Uterus (tissue), 4 donors: Measurements from ENCODE around the gene LMX1B. TPM values are rescaled to one million over a fixed set of nuclear protein-coding genes. Genes with fewer than 3 reads are reported as not detected.

Source experiments
- DNase-seq, 2 donors: peaks; one replicate each; pipeline ENCODE4 v3.0.0-alpha.2; 2019 to 2020
- H3K27ac ChIP-seq, 2 donors: fragments of 200-600 bp; sonication (generic); 1 replicate in 1 of 2; 2 replicates in 1 of 2; pipeline ENCODE4 v1.5.1; 2016 to 2018
- H3K27me3 ChIP-seq, 2 donors: fragments of 200-600 bp; sonication (generic); one replicate each; pipeline ENCODE4 v1.5.1; 2018 to 2019; ENCODE audit warnings: control low read depth in 1 of 2
- H3K36me3 ChIP-seq, 2 donors: fragments of 200-600 bp; sonication (generic); one replicate each; pipeline ENCODE4 v1.5.1; 2019; ENCODE audit warnings: control low read depth in 1 of 2
- H3K4me1 ChIP-seq, 2 donors: fragments of 200-600 bp; sonication (generic); one replicate each; pipeline ENCODE4 v1.5.1; 2018 to 2019; ENCODE audit warnings: control low read depth in 1 of 2
- H3K4me3 ChIP-seq, 2 donors: fragments of 200-600 bp; sonication (generic); 1 replicate in 1 of 2; 2 replicates in 1 of 2; pipeline ENCODE4 v1.5.1; 2018 to 2019; ENCODE audit warnings: mild to moderate bottlenecking in 1 of 2
- H3K9me3 ChIP-seq, 2 donors: fragments of 200-600 bp; sonication (generic); one replicate each; pipeline ENCODE4 v1.5.1; 2019; ENCODE audit warnings: control low read depth in 1 of 2
- CTCF ChIP-seq, 4 experiments: fragments of 200-600 bp in 2 of 4; fragments of 450-650 bp in 2 of 4; sonication (generic) in 2 of 4; IDR thresholded peaks; one replicate each; pipeline ENCODE4 v1.5.1; 2016 to 2019; ENCODE audit warnings: antibody characterized with exemption in 4 of 4, mild to moderate bottlenecking in 2 of 4, moderate library complexity in 1 of 4
- POLR2A ChIP-seq, 2 donors: fragments of 450-650 bp; IDR thresholded peaks; one replicate each; pipeline ENCODE4 v1.6.1; 2016; ENCODE audit warnings: antibody characterized with exemption in 2 of 2, mild to moderate bottlenecking in 1 of 2, moderate library complexity in 1 of 2
- intact Hi-C: fragments of 100-400 bp; cut with DNase I; formaldehyde crosslinking; loops from one replicate; pipeline ENCODE4 v1.15.1; 2023; ENCODE audit warnings: low total_unique reads
- total RNA-seq, 4 donors: library from RNA; depleted of rRNA in 3 of 4; stranded (reverse); fragments of >200 nt in 3 of 4; gene quantifications; one replicate each; pipeline versions ENCODE4 v1.1.0 to v1.2.4, GENCODE V29; 2014 to 2023
- donor health status: DM: yes; HTN: yes; CAD: no.

Gene LMX1B
- total RNA-seq, 4 donors from 2014 or later: not detected

GRCh38 chr9:126591922-126592321 is 21.8 kb upstream of the LMX1B start:
- no peak for DNase-seq
- Histone ChIP-seq H3K27ac (no peak overlapping the region), H3K36me3 (no peaks in the 10 kb centered on the region), H3K4me1 (no peaks in the 10 kb centered on the region), H3K9me3 (no peaks in the 10 kb centered on the region), H3K27me3 (peaks cover 0 to 4% of the 10 kb centered on the region in 2 donors), H3K4me3 (no peak overlapping the region)
- TF ChIP-seq POLR2A (IDR thresholded peaks at IDR 0.05): no peak
- no peak for TF ChIP-seq CTCF (IDR thresholded peaks at IDR 0.05)
- intact Hi-C loops: no loop called here

- H3K4me1 ChIP-seq: no peaks in the 10 kb centered on the region
- H3K36me3 ChIP-seq: no peaks in the 10 kb centered on the region
- intact Hi-C loops: no loop called here
- H3K27ac ChIP-seq: no peak overlapping the region
- TF ChIP-seq POLR2A (IDR thresholded peaks at IDR 0.05): no peak
- TF ChIP-seq CTCF (IDR thresholded peaks at IDR 0.05): no peak
- no peak for DNase-seq
- H3K9me3 ChIP-seq: no peaks in the 10 kb centered on the region
- no peak overlapping the region for H3K4me3 ChIP-seq
- peaks cover 0 to 4% of the 10 kb centered on the region in 2 donors for H3K27me3 ChIP-seq
These were observed 21.3 kb upstream of the LMX1B start for GRCh38 chr9:126592461-126592860.

- intact Hi-C loops: no loop called here
- TF ChIP-seq POLR2A (IDR thresholded peaks at IDR 0.05) (no peak), CTCF (IDR thresholded peaks at IDR 0.05) (no peak)
- DNase-seq: no peak
- Histone ChIP-seq H3K27me3 (peaks cover 0 to 4% of the 10 kb centered on the region in 2 donors), H3K27ac (no peak overlapping the region), H3K9me3 (no peaks in the 10 kb centered on the region), H3K4me3 (no peak overlapping the region), H3K36me3 (no peaks in the 10 kb centered on the region), H3K4me1 (no peaks in the 10 kb centered on the region)
These were observed 17.7 kb upstream of the LMX1B start for GRCh38 chr9:126595982-126596381.

- H3K4me3 ChIP-seq: no peak overlapping the region
- no peaks in the 10 kb centered on the region for H3K27me3 ChIP-seq
- H3K27ac ChIP-seq: no peak overlapping the region
- no peaks in the 10 kb centered on the region for H3K36me3 ChIP-seq
- intact Hi-C loops: no loop called here
- H3K9me3 ChIP-seq: no peaks in the 10 kb centered on the region
- DNase-seq: no peak
- no peak for TF ChIP-seq POLR2A (IDR thresholded peaks at IDR 0.05)
- no peaks in the 10 kb centered on the region for H3K4me1 ChIP-seq
These were observed 14.6 kb upstream of the LMX1B start for GRCh38 chr9:126599047-126599650.

- Histone ChIP-seq H3K9me3 (no peaks in the 10 kb centered on the region), H3K27me3 (no peaks in the 10 kb centered on the region), H3K27ac (no peak overlapping the region), H3K4me1 (no peaks in the 10 kb centered on the region), H3K4me3 (no peak overlapping the region), H3K36me3 (no peaks in the 10 kb centered on the region)
- TF ChIP-seq CTCF (IDR thresholded peaks at IDR 0.05) (no peak), POLR2A (IDR thresholded peaks at IDR 0.05) (no peak)
- intact Hi-C loops: no loop called here
- peak in 1 of 2 donors; percentile 35 for DNase-seq
These were observed 9.4 kb upstream of the LMX1B start for GRCh38 chr9:126604059-126605055.
